Measurements from ENCODE around the gene TRPV5. TPM values are rescaled to one million over a fixed set of nuclear protein-coding genes. Genes with fewer than 3 reads are reported as not detected.

Gene TRPV5
- total and polyA plus RNA-seq, 2 experiments from 2014 or later, result not detected

DNA sequence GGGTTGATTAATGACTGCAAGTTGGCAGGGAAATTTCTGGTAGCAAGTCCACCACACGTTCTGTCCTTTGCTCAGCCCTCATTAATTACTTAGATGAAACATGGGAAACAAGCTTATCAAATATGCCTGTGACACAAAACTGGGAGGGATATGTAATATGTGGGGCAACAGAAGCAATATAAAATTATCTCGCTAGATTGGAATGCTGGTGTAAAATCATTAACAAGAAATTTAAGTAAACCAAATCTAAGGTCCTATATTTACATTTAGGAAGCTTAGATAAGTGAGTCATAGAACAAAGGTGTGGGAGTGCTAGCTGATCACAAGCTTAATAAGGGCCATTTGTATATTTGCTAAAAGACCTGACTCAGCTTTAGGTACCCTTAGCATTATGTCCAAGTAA, 23.5 kb downstream of the TRPV5 start:
- Histone ChIP-seq H3K36me3 (replicated peaks; ENCODE audit: insufficient read depth, low read depth) (no peaks in the 10 kb centered on the region), H3K79me2 (no peaks in the 10 kb centered on the region), H3K4me3 (no peak overlapping the region), H3K27me3 (no peaks in the 10 kb centered on the region), H3K9me2 (replicated peaks; ENCODE audit: insufficient read depth) (no peaks in the 10 kb centered on the region), H2AFZ (no peak overlapping the region), H3K9me3 (ENCODE audit: low read depth) (peaks cover 3% of the 10 kb centered on the region), H3K27ac (peak overlapping the region; percentile 84), H3K4me2 (no peak overlapping the region), H4K20me1 (ENCODE audit: insufficient read depth, poor library complexity, severe bottlenecking) (no peaks in the 10 kb centered on the region), H3K4me1 (ENCODE audit: insufficient read depth) (peaks cover 14% of the 10 kb centered on the region)
- 58% methylated on average over 2 of the region's 2 CpGs for WGBS (ENCODE audit: low lambda C conversion rate, missing lambda C conversion rate)
- DNase-seq (ENCODE audit: low spot score), result peak; percentile 51
- TF ChIP-seq EZH2 (IDR thresholded peaks at IDR 0.05; ENCODE audit: borderline replicate concordance), result no peak

DNA sequence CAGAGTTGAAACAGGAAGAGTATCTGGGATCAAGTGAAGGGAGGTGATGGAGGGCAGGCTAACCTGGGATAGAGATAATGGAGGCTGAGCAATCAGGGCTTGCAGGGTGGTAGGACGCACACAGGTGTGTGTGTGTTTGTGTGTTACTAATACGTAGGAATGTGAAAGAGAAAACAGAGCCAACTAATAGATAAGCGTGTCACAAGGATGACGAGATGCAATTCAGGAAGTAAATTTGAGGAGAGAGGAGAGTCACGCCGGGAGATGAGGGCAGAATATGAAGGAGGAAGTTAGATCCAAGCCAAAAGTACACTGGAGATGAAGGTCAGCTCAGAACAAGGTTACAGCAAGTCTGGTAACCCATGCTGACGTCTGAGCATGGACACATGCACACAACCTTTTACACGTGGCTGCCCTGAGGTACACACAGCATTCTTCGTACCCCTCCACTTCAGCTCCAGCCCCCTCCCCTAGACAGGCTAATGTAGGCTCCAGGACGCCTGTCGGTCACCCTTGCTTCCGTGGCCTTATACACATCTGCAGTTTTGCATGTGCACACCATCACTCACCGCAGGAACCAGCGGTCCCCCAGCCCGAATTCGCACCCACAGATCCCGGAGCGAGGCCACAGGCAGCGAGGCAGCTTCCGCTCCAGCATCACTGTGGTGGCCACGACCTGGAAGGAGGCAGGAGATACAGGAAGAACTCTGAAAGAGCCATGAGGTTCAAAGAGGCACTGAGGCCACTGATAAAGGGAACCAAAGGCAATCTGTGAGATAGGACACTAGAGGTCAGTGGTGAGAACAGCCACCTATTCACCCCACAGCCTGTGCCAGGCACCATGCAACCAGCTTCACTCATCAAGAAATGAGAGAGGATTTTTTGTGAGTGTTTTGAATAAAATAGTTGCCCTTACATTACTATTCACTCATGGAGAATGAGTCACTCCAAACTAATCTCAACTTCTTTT, 24.3 kb downstream of the TRPV5 start:
- no peaks in the 10 kb centered on the region for H3K9me2 ChIP-seq (replicated peaks; ENCODE audit: insufficient read depth)
- H3K4me3 ChIP-seq, result no peak overlapping the region
- no peaks in the 10 kb centered on the region for H3K79me2 ChIP-seq
- H3K4me1 ChIP-seq (ENCODE audit: insufficient read depth), result peaks cover 11% of the 10 kb centered on the region
- no peak overlapping the region for H3K4me2 ChIP-seq
- no peak overlapping the region for H2AFZ ChIP-seq
- TF ChIP-seq, protein P1, sequence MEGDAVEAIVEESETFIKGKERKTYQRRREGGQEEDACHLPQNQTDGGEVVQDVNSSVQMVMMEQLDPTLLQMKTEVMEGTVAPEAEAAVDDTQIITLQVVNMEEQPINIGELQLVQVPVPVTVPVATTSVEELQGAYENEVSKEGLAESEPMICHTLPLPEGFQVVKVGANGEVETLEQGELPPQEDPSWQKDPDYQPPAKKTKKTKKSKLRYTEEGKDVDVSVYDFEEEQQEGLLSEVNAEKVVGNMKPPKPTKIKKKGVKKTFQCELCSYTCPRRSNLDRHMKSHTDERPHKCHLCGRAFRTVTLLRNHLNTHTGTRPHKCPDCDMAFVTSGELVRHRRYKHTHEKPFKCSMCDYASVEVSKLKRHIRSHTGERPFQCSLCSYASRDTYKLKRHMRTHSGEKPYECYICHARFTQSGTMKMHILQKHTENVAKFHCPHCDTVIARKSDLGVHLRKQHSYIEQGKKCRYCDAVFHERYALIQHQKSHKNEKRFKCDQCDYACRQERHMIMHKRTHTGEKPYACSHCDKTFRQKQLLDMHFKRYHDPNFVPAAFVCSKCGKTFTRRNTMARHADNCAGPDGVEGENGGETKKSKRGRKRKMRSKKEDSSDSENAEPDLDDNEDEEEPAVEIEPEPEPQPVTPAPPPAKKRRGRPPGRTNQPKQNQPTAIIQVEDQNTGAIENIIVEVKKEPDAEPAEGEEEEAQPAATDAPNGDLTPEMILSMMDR (IDR thresholded peaks at IDR 0.05; ENCODE audit: poor library complexity), result peak; percentile 34
- TF ChIP-seq EZH2phosphoT487 (IDR thresholded peaks at IDR 0.05; ENCODE audit: low read depth, severe bottlenecking, unreplicated experiment), result no peak
- WGBS (ENCODE audit: low lambda C conversion rate, missing lambda C conversion rate), result 84% methylated on average over 21 of the region's 21 CpGs
- peak overlapping the region; percentile 84 for H3K27ac ChIP-seq
- H4K20me1 ChIP-seq (ENCODE audit: insufficient read depth, poor library complexity, severe bottlenecking), result no peaks in the 10 kb centered on the region
- H3K9me3 ChIP-seq (ENCODE audit: low read depth), result peaks cover 9% of the 10 kb centered on the region
- no peaks in the 10 kb centered on the region for H3K27me3 ChIP-seq
- H3K36me3 ChIP-seq (replicated peaks; ENCODE audit: insufficient read depth, low read depth), result no peaks in the 10 kb centered on the region
- DNase-seq (ENCODE audit: low spot score), result peak; percentile 42

DNA sequence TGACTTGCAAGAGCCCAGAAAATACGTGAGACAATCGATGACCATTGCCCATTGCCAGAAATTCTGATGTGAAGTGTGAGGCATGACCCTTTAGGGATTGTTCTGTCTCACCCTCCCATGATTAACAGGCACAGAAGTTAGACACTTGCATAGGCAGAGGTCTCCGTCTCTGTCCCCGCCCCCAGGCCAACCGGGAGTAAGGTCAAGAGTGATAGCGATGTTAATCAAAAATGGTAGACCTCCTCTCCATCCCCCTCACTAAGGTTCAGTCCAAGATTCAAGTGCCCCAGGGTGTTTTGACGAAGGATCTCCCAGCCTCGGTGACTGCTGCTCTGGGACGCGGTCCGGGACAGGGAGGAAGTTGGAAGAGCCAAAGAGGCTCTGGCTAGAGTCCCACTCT, 25.3 kb downstream of the TRPV5 start:
- no peak overlapping the region for H3K4me2 ChIP-seq
- H3K4me3 ChIP-seq, result no peak overlapping the region
- no peak overlapping the region for H2AFZ ChIP-seq
- WGBS (ENCODE audit: low lambda C conversion rate, missing lambda C conversion rate), result 92% methylated on average over 11 of the region's 11 CpGs
- H3K27me3 ChIP-seq, result no peaks in the 10 kb centered on the region
- no peaks in the 10 kb centered on the region for H3K79me2 ChIP-seq
- DNase-seq (ENCODE audit: low spot score), result no peak
- peaks cover 5% of the 10 kb centered on the region for H3K4me1 ChIP-seq (ENCODE audit: insufficient read depth)
- no peaks in the 10 kb centered on the region for H3K36me3 ChIP-seq (replicated peaks; ENCODE audit: insufficient read depth, low read depth)
- no peaks in the 10 kb centered on the region for H3K9me2 ChIP-seq (replicated peaks; ENCODE audit: insufficient read depth)
- no peaks in the 10 kb centered on the region for H4K20me1 ChIP-seq (ENCODE audit: insufficient read depth, poor library complexity, severe bottlenecking)
- TF ChIP-seq EZH2phosphoT487 (IDR thresholded peaks at IDR 0.05; ENCODE audit: low read depth, severe bottlenecking, unreplicated experiment), result no peak
- TF ChIP-seq, protein P1 (IDR thresholded peaks at IDR 0.05; ENCODE audit: poor library complexity), result no peak
- TF ChIP-seq EZH2 (IDR thresholded peaks at IDR 0.05; ENCODE audit: borderline replicate concordance), result no peak
- H3K27ac ChIP-seq, result peak overlapping the region; percentile 59
- H3K9me3 ChIP-seq (ENCODE audit: low read depth), result peaks cover 9% of the 10 kb centered on the region

DNA sequence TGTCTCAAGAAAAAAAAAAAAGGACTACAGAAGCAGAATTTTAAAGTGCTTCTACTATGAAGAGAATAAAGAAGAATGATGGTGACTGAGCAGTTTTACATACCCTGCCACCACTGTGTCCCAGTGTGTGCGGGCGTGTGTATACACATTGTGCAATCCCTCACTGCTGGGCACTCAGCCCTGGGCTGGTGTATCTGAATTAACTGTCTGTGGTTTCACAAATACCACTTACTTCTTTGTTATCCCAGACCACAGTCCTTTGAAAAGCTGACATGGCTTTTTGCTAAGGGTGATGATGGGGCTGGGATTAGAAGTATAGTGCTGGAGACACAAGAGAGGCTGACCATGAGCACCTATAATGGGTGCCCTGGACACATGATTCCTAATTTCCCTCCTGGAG, 26.9 kb downstream of the TRPV5 start:
- Histone ChIP-seq H3K27ac (no peak overlapping the region), H3K9me3 (ENCODE audit: low read depth) (peaks cover 9% of the 10 kb centered on the region), H4K20me1 (ENCODE audit: insufficient read depth, poor library complexity, severe bottlenecking) (no peaks in the 10 kb centered on the region), H3K36me3 (replicated peaks; ENCODE audit: insufficient read depth, low read depth) (no peaks in the 10 kb centered on the region), H3K9me2 (replicated peaks; ENCODE audit: insufficient read depth) (no peaks in the 10 kb centered on the region), H3K27me3 (no peaks in the 10 kb centered on the region), H3K4me1 (ENCODE audit: insufficient read depth) (peaks cover 5% of the 10 kb centered on the region), H3K4me2 (no peak overlapping the region), H3K79me2 (no peaks in the 10 kb centered on the region), H2AFZ (no peak overlapping the region), H3K4me3 (no peak overlapping the region)
- DNase-seq (ENCODE audit: low spot score), result no peak
- TF ChIP-seq EZH2phosphoT487 (IDR thresholded peaks at IDR 0.05; ENCODE audit: low read depth, severe bottlenecking, unreplicated experiment) (no peak), EZH2 (IDR thresholded peaks at IDR 0.05; ENCODE audit: borderline replicate concordance) (no peak)
- TF ChIP-seq, protein P1 (IDR thresholded peaks at IDR 0.05; ENCODE audit: poor library complexity), result no peak
- 90% methylated on average over 2 of the region's 2 CpGs for WGBS (ENCODE audit: low lambda C conversion rate, missing lambda C conversion rate)

Measured in hepatocyte (in vitro differentiated cells).